ENCODE results near the gene BYSL.
A peak's percentile ranks its signal among the peaks of the same experiment; 100 is the strongest.

BYSL gene

GRCh38 chr6:41914869-41915530 is 6.3 kb upstream of the BYSL start:
- no peak for DNase-seq (ENCODE audit: low spot score)

- peak; percentile 84 for DNase-seq (ENCODE audit: low spot score)
These were observed 3.8 kb upstream of the BYSL start for GRCh38 chr6:41917528-41917927.

GRCh38 chr6:41921712-41921998 is 356 bp downstream of the BYSL start:
- DNase-seq (ENCODE audit: low spot score), result peak; percentile 24

- no peak for DNase-seq (ENCODE audit: low spot score)
These were observed 855 bp downstream of the BYSL start for GRCh38 chr6:41922154-41922553.

GRCh38 chr6:41927253-41927652 is 6.0 kb downstream of the BYSL start:
- no peak for DNase-seq (ENCODE audit: low spot score)

GRCh38 chr6:41929924-41930323 is 8.6 kb downstream of the BYSL start:
- DNase-seq (ENCODE audit: low spot score), result no peak

- no peak for DNase-seq (ENCODE audit: low spot score)
These were observed 10.5 kb downstream of the BYSL start for GRCh38 chr6:41931792-41932191.

GRCh38 chr6:41932378-41932777 is 11.1 kb downstream of the BYSL start:
- no peak for DNase-seq (ENCODE audit: low spot score)

- DNase-seq (ENCODE audit: low spot score), result no peak
These were observed 13.2 kb downstream of the BYSL start for GRCh38 chr6:41934278-41935192.

- no peak for DNase-seq (ENCODE audit: low spot score)
These were observed 13.9 kb downstream of the BYSL start for GRCh38 chr6:41935193-41935574.

GRCh38 chr6:41935685-41936072 is 14.4 kb downstream of the BYSL start:
- DNase-seq (ENCODE audit: low spot score), result no peak

- DNase-seq (ENCODE audit: low spot score), result peak; percentile 85
These were observed 15.0 kb downstream of the BYSL start for GRCh38 chr6:41936073-41936837.

- DNase-seq (ENCODE audit: low spot score), result no peak
These were observed 16.2 kb downstream of the BYSL start for GRCh38 chr6:41937472-41937860.

GRCh38 chr6:41937861-41938574 is 16.7 kb downstream of the BYSL start:
- DNase-seq (ENCODE audit: low spot score), result no peak

GRCh38 chr6:41938590-41939175 is 17.4 kb downstream of the BYSL start:
- no peak for DNase-seq (ENCODE audit: low spot score)

- no peak for DNase-seq (ENCODE audit: low spot score)
These were observed 18.0 kb downstream of the BYSL start for GRCh38 chr6:41939176-41939847.

- peak; percentile 32 for DNase-seq (ENCODE audit: low spot score)
These were observed 18.8 kb downstream of the BYSL start for GRCh38 chr6:41939848-41940758.

- DNase-seq (ENCODE audit: low spot score), result peak; percentile 40
These were observed 19.5 kb downstream of the BYSL start for GRCh38 chr6:41940759-41941279.

GRCh38 chr6:41941280-41942066 is 20.2 kb downstream of the BYSL start, which contains the start of gene CCND3:
CCND3 (minus strand) TSS chr6:41941808; CDS start chr6:41941649, 159 bp downstream.
- DNase-seq (ENCODE audit: low spot score), result peak; percentile 93

All from AG08396 (cell line).